Measurements from ENCODE around the gene SAA1. TPM values are rescaled to one million over a fixed set of nuclear protein-coding genes. Genes with fewer than 3 reads are reported as not detected.
"Not testable (repeated sequence)": the region's sequence is repeated elsewhere in the genome, so short reads cannot be mapped to it uniquely, and the experiment has no call there.

Gene SAA1
- total RNA-seq, 1 experiment from 2014 or later, result not detected

GRCh38 chr11:18235394-18236334, 30.4 kb upstream of the SAA1 start:
- Histone ChIP-seq H3K36me3 (ENCODE audit: insufficient read depth, low read length) (no peaks in the 10 kb centered on the region), H3K79me2 (ENCODE audit: low read length) (no peaks in the 10 kb centered on the region), H3K9me2 (replicated peaks; ENCODE audit: insufficient read depth, low read length) (no peaks in the 10 kb centered on the region), H3K9ac (ENCODE audit: low read length) (no peak overlapping the region), H3K4me2 (ENCODE audit: low read depth, low read length, poor library complexity, severe bottlenecking) (no peak overlapping the region), H3K27me3 (ENCODE audit: low read length) (no peaks in the 10 kb centered on the region), H3K27ac (ENCODE audit: low read length) (no peak overlapping the region), H4K20me1 (ENCODE audit: insufficient read depth, low read depth, low read length) (no peaks in the 10 kb centered on the region), H3K4me1 (ENCODE audit: low read length) (no peaks in the 10 kb centered on the region), H2AFZ (ENCODE audit: low read length) (no peak overlapping the region), H3K4me3 (ENCODE audit: low read length) (no peak overlapping the region), H3K9me3 (ENCODE audit: low read length) (no peaks in the 10 kb centered on the region)
- no peak for DNase-seq

GRCh38 chr11:18236664-18237356, 29.3 kb upstream of the SAA1 start, which contains the start of gene SAA4:
Gene SAA4, minus strand, starts transcription at chr11:18236802. Its CDS starts 876 bp downstream, at chr11:18235926.
- DNase-seq, result no peak
- Histone ChIP-seq H3K9me2 (replicated peaks; ENCODE audit: insufficient read depth, low read length) (no peaks in the 10 kb centered on the region), H3K79me2 (ENCODE audit: low read length) (no peaks in the 10 kb centered on the region), H4K20me1 (ENCODE audit: insufficient read depth, low read depth, low read length) (no peaks in the 10 kb centered on the region), H3K4me1 (ENCODE audit: low read length) (no peaks in the 10 kb centered on the region), H3K9ac (ENCODE audit: low read length) (no peak within 1 kb of the TSS), H3K9me3 (ENCODE audit: low read length) (no peaks in the 10 kb centered on the region), H3K27ac (ENCODE audit: low read length) (no peak within 1 kb of the TSS), H3K4me2 (ENCODE audit: low read depth, low read length, poor library complexity, severe bottlenecking) (no peak within 1 kb of the TSS), H3K36me3 (ENCODE audit: insufficient read depth, low read length) (no peaks in the 10 kb centered on the region), H3K4me3 (ENCODE audit: low read length) (no peak within 1 kb of the TSS), H3K27me3 (ENCODE audit: low read length) (no peaks in the 10 kb centered on the region), H2AFZ (ENCODE audit: low read length) (no peak within 1 kb of the TSS)

GRCh38 chr11:18239655-18240054, 26.4 kb upstream of the SAA1 start:
- Histone ChIP-seq H3K4me3 (ENCODE audit: low read length) (no peak overlapping the region), H3K9me2 (replicated peaks; ENCODE audit: insufficient read depth, low read length) (no peaks in the 10 kb centered on the region), H3K27me3 (ENCODE audit: low read length) (no peaks in the 10 kb centered on the region), H3K4me2 (ENCODE audit: low read depth, low read length, poor library complexity, severe bottlenecking) (no peak overlapping the region), H3K9ac (ENCODE audit: low read length) (no peak overlapping the region), H3K36me3 (ENCODE audit: insufficient read depth, low read length) (no peaks in the 10 kb centered on the region), H3K9me3 (ENCODE audit: low read length) (no peaks in the 10 kb centered on the region), H3K4me1 (ENCODE audit: low read length) (no peaks in the 10 kb centered on the region), H2AFZ (ENCODE audit: low read length) (no peak overlapping the region), H3K27ac (ENCODE audit: low read length) (no peak overlapping the region), H4K20me1 (ENCODE audit: insufficient read depth, low read depth, low read length) (no peaks in the 10 kb centered on the region), H3K79me2 (ENCODE audit: low read length) (no peaks in the 10 kb centered on the region)
- no peak for DNase-seq

GRCh38 chr11:18243783-18244362, 22.2 kb upstream of the SAA1 start:
- H3K4me2 ChIP-seq (ENCODE audit: low read depth, low read length, poor library complexity, severe bottlenecking), result no peak overlapping the region
- H3K9ac ChIP-seq (ENCODE audit: low read length), result no peak overlapping the region
- H2AFZ ChIP-seq (ENCODE audit: low read length), result peak overlapping the region; percentile 76; the same call in 1 of the 2 replicates
- no peaks in the 10 kb centered on the region for H3K79me2 ChIP-seq (ENCODE audit: low read length)
- H3K9me2 ChIP-seq (replicated peaks; ENCODE audit: insufficient read depth, low read length), result no peaks in the 10 kb centered on the region
- peak; percentile 90 for DNase-seq
- no peaks in the 10 kb centered on the region for H3K27me3 ChIP-seq (ENCODE audit: low read length)
- no peaks in the 10 kb centered on the region for H3K9me3 ChIP-seq (ENCODE audit: low read length)
- no peaks in the 10 kb centered on the region; the same call in 1 of the 2 replicates for H3K4me1 ChIP-seq (ENCODE audit: low read length)
- H3K27ac ChIP-seq (ENCODE audit: low read length), result no peak overlapping the region
- H3K36me3 ChIP-seq (ENCODE audit: insufficient read depth, low read length), result no peaks in the 10 kb centered on the region
- no peaks in the 10 kb centered on the region for H4K20me1 ChIP-seq (ENCODE audit: insufficient read depth, low read depth, low read length)
- H3K4me3 ChIP-seq (ENCODE audit: low read length), result no peak overlapping the region

GRCh38 chr11:18245396-18245795, 20.7 kb upstream of the SAA1 start:
- no peak overlapping the region for H3K27ac ChIP-seq (ENCODE audit: low read length)
- no peak for DNase-seq
- no peak overlapping the region for H3K4me2 ChIP-seq (ENCODE audit: low read depth, low read length, poor library complexity, severe bottlenecking)
- no peak overlapping the region for H3K4me3 ChIP-seq (ENCODE audit: low read length)
- H3K79me2 ChIP-seq (ENCODE audit: low read length), result no peaks in the 10 kb centered on the region
- H3K9me2 ChIP-seq (replicated peaks; ENCODE audit: insufficient read depth, low read length), result no peaks in the 10 kb centered on the region
- no peak overlapping the region for H3K9ac ChIP-seq (ENCODE audit: low read length)
- H3K4me1 ChIP-seq (ENCODE audit: low read length), result no peaks in the 10 kb centered on the region; the same call in 1 of the 2 replicates
- H2AFZ ChIP-seq (ENCODE audit: low read length), result no peak overlapping the region; the same call in 1 of the 2 replicates
- no peaks in the 10 kb centered on the region for H3K27me3 ChIP-seq (ENCODE audit: low read length)
- H3K36me3 ChIP-seq (ENCODE audit: insufficient read depth, low read length), result no peaks in the 10 kb centered on the region
- H4K20me1 ChIP-seq (ENCODE audit: insufficient read depth, low read depth, low read length), result no peaks in the 10 kb centered on the region
- no peaks in the 10 kb centered on the region for H3K9me3 ChIP-seq (ENCODE audit: low read length)

- peak; percentile 28 for DNase-seq
- not testable (repeated sequence) for H3K9ac ChIP-seq (ENCODE audit: low read length); H3K9me2 ChIP-seq (replicated peaks; ENCODE audit: insufficient read depth, low read length); H4K20me1 ChIP-seq (ENCODE audit: insufficient read depth, low read depth, low read length); H3K4me1 ChIP-seq (ENCODE audit: low read length); H3K79me2 ChIP-seq (ENCODE audit: low read length); H3K9me3 ChIP-seq (ENCODE audit: low read length); H3K27ac ChIP-seq (ENCODE audit: low read length); H3K36me3 ChIP-seq (ENCODE audit: insufficient read depth, low read length); H3K4me3 ChIP-seq (ENCODE audit: low read length); H3K27me3 ChIP-seq (ENCODE audit: low read length)
- peak overlapping the region; percentile 54; the same call in 1 of the 2 replicates for H2AFZ ChIP-seq (ENCODE audit: low read length)
- H3K4me2 ChIP-seq (ENCODE audit: low read depth, low read length, poor library complexity, severe bottlenecking), result peak overlapping the region; percentile 27
Measured at GRCh38 chr11:18246379-18247190, 19.5 kb upstream of the SAA1 start.

GRCh38 chr11:18247191-18247581, 18.9 kb upstream of the SAA1 start:
- not testable (repeated sequence) for DNase-seq; H3K4me1 ChIP-seq (ENCODE audit: low read length); H3K79me2 ChIP-seq (ENCODE audit: low read length); H3K4me2 ChIP-seq (ENCODE audit: low read depth, low read length, poor library complexity, severe bottlenecking); H3K9me3 ChIP-seq (ENCODE audit: low read length); H3K4me3 ChIP-seq (ENCODE audit: low read length); H4K20me1 ChIP-seq (ENCODE audit: insufficient read depth, low read depth, low read length); H3K9ac ChIP-seq (ENCODE audit: low read length); H3K27ac ChIP-seq (ENCODE audit: low read length); H3K9me2 ChIP-seq (replicated peaks; ENCODE audit: insufficient read depth, low read length); H2AFZ ChIP-seq (ENCODE audit: low read length); H3K36me3 ChIP-seq (ENCODE audit: insufficient read depth, low read length); H3K27me3 ChIP-seq (ENCODE audit: low read length)
